AG10803 (cell line): ENCODE results near the gene IPO8.
A peak's percentile ranks its signal among the peaks of the same experiment; 100 is the strongest.

ENCODE experiments used
- DNase-seq: peaks from one replicate; pipeline ENCODE4 v3.0.0; 2010; ENCODE audit warnings: low read depth
- H3K4me3 ChIP-seq: 2 replicates; pipeline ENCODE4 v1.5.1; 2011; ENCODE audit warnings: mild to moderate bottlenecking, low read length, control low read depth
- TF ChIP-seq, protein P1 (sequence below): conservative IDR thresholded peaks from 2 replicates; pipeline ENCODE4 v1.5.1; 2011; ENCODE audit warnings: mild to moderate bottlenecking, low read length, control low read depth, inconsistent platforms

Gene IPO8

DNA sequence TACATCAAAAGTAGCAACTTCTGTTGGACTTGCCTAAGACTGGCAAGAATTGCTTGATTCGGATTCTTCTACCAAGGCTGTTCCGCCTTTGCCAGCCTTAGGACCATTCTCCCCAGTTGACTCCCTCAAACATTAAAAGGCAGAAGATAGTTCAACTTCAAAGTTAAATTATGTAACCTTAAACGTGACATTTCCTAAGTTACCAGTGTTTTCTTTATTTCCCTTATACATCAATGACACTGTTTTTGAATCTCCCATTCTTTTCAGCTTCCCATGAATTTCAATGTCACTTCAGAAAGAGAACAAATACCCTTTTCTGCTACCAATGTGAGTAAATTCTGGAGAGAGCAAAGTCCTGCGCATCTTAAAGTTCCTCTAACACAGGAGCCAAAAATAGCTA is 33.9 kb upstream of the IPO8 start:
- H3K4me3 ChIP-seq, result no peak overlapping the region
- TF ChIP-seq, protein P1, sequence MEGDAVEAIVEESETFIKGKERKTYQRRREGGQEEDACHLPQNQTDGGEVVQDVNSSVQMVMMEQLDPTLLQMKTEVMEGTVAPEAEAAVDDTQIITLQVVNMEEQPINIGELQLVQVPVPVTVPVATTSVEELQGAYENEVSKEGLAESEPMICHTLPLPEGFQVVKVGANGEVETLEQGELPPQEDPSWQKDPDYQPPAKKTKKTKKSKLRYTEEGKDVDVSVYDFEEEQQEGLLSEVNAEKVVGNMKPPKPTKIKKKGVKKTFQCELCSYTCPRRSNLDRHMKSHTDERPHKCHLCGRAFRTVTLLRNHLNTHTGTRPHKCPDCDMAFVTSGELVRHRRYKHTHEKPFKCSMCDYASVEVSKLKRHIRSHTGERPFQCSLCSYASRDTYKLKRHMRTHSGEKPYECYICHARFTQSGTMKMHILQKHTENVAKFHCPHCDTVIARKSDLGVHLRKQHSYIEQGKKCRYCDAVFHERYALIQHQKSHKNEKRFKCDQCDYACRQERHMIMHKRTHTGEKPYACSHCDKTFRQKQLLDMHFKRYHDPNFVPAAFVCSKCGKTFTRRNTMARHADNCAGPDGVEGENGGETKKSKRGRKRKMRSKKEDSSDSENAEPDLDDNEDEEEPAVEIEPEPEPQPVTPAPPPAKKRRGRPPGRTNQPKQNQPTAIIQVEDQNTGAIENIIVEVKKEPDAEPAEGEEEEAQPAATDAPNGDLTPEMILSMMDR, result no peak
- DNase-seq, result no peak

DNA sequence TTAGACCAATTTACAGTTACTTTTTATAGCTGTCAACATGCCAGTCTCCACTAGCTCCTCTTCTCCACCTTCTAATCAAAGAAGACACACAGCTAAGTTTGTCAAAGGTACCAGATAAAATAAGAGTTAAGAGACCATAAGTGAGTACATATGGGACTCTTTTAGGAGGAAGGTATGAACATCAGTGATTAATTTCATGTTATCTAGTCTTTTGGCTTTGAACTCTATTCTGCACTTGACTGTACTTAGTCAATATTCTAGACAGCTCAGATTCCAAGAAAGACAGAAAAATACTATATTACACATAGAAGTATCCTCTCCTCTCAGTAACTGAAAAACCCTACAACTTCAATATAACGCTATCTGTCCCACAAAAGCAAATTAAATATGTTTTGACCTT is 31.0 kb upstream of the IPO8 start:
- TF ChIP-seq, protein P1, result no peak
- H3K4me3 ChIP-seq, result no peak overlapping the region
- DNase-seq, result no peak

DNA sequence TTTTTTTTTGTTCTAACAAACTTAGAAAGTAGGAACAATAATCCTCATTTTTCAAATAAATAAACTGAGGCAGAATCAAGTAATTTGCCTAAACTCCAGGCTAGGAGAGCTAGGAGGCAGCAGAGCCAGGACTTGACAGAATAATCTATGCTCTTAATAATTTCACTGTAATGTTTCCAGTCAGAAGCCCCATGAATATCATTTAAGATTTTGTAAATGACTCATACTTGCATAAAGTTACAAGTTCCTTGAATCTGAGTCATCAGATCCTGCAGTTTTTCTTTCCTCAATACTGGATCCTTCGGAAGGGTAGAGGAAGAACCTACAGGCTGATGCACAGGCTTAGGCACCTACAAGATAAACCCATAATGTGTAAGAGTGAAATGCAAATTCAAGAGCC is 30.1 kb upstream of the IPO8 start:
- H3K4me3 ChIP-seq, result no peak overlapping the region
- DNase-seq, result peak; percentile 76
- TF ChIP-seq, protein P1, result no peak; the same call in 1 of the 2 replicates

DNA sequence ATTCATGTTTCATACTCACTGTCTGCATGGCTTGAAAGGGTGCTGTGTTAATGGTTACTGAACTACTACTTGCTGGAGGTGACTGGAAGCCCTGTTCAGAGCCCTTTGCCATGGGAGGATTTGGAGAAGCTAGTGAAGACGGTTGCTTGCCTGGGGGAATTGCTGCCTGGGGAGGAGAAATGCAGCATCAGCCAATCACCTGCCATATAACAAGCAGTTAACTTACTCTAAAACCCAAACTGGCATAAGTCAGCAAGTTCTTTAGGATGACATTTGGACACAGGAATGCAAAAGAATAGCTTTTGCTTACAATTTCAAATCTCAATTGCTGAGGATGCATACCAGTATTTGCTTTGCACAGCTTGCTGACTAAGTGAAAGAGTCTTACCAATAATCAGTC is 23.4 kb upstream of the IPO8 start:
- TF ChIP-seq, protein P1, result no peak
- no peak overlapping the region for H3K4me3 ChIP-seq
- DNase-seq, result peak; percentile 87

DNA sequence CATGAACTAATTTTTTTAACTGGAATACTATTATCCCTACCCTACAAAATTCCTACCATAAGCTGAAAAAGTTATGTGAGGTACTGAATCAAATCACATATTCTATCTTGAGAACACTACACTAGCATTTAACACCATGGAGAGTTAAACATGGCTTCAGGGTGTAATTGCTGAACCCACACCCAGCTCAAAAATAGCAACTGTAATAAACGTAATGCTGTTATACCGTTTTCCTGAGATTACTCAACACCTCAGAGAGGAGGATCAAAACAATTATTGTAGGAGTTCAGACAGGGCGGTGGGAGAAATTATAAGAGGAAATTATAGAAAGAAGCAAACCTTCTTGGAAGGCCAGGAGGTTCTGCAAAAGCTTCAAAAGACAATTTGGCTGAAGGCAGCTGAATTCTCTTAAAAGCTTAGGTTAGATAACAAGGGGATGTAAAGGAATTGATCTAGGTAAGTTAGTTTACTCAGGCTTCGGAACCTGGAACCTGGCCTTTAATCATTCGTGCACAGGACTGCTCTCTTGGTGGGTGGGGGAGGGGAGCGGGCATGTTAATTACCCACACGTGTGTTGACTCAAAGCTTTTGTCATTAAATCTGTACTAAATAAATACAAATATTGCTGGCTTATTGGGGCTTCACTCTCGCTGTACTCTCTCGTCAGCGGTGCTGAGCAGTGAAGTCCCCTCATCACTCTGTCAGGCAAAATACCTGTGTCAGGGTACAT is 12.1 kb upstream of the IPO8 start:
- TF ChIP-seq, protein P1, result no peak
- no peak for DNase-seq
- H3K4me3 ChIP-seq, result no peak overlapping the region

DNA sequence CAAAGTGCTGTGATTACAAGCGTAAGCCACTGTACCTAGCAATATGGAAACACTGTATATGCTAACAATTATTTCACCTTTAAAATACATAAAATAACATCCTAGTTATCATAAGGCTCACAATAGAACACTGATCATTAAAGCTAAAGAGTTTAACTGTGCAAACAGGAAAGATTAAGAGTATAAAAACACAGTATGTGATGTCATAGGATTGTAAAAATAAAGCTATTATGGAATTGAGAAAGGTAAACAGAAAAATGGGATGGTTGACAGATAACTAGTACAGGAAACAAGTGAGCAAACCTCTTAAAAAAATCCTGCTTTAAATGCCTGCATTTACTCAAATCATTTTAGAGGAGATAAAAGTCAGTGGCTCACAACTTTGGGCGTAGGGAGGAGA is 10.8 kb upstream of the IPO8 start:
- DNase-seq, result no peak
- no peak overlapping the region for H3K4me3 ChIP-seq
- TF ChIP-seq, protein P1, result no peak

DNA sequence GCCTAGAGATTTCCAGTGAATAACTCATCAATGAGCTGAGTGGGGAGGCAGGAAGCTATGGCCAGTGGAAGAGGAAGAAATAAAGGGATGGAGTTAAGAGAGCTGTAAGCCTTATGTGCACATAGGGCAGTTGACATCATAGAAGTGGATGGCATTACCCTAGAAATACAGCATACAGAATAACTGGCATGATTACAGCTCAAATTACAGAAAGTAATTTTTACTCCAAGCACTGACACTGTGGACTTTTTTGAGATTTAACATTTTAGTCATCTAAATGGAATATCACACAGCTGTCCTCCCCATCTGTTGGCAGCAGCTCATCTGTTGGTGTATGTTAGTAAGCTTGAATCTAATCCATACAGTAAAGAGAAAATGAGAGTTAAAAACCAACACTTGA is 5.4 kb upstream of the IPO8 start:
- TF ChIP-seq, protein P1, result no peak
- DNase-seq, result no peak
- H3K4me3 ChIP-seq, result no peak overlapping the region
